Stromal cell of bone marrow (primary cell): ENCODE results near the gene RANBP9.

ENCODE experiments used
- DNase-seq: peaks from one replicate; pipeline ENCODE4 v3.0.0-alpha.2; 2012; ENCODE audit warnings: low read depth

The RANBP9 gene

DNA sequence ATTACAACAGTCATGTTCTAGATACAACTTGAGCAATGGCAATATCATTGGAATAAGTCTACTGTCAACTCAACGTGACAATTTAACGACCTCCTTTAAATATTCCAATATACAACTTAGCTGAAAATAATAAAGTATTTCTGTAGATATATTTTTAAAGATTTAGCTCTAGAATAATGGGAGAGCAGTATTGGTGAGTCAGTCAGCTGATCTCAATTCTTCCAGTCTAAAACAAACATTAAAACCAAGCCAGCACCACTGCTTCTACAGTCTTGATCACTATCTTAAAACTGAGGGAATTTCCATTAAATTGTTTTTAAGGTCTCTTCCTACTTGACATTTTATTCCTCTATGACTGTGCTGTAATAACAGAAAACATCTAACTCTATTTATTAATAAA, 58.3 kb downstream of the RANBP9 start:
- peak; percentile 40 for DNase-seq

GRCh38 chr6:13649393-13649792, 62.2 kb downstream of the RANBP9 start:
- no peak for DNase-seq

DNA sequence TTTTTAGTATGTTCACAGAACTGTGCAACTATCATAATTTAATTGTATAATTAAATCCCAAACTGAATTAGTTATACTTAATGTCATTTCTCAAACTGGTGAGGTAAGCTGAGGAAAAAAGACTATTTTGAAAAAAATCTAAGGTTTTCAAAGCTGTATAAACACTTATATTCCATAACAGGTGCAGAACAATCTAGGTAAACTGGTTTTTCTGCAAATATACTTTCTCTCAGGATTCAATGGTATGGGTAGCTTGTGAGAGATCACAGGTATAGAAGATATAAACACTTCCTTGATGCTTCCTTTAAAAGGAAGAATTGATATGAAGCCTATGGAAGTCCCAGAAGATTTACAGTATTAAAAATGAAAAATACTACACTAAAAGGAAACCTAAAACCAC, 62.8 kb downstream of the RANBP9 start:
- no peak for DNase-seq

DNA sequence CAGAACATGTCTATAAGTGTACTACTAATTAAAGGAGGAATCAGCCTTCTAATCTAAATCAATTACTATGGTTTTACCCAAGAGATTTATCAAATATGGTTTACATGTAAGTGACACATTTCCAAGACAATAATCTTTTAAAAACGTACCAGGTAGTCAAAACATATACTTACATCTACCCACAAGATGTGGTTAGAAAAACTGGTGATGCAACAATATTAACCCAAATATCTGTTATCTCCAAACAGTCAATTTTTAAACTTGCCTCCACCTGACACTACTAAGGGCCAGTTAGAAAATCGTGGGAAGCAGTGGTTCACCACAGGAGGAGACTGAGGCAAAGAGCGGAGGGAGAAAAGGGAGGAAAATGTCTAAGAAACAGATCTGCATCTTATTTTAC, 68.5 kb downstream of the RANBP9 start:
- no peak for DNase-seq

DNA sequence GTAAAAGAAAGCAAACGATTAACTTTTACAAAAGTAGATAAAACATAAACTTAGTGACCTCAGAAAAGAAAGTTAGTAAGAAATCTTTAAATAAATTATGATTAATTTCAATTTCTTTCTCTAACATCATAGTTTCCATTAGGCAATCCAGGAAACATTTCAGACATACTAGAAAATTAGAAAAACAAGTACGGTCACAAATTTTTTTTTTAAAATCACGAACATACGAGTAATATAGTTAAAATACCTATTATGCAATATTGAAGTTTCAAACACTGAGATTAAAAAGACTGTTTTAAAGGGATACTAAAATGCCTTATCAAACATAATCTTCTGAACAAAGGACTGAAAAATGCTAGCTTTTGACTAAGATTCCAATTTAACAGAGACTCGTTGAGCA, 70.3 kb downstream of the RANBP9 start:
- peak; percentile 28 for DNase-seq

GRCh38 chr6:13638626-13639025, 73.0 kb downstream of the RANBP9 start:
- DNase-seq = no peak

DNA sequence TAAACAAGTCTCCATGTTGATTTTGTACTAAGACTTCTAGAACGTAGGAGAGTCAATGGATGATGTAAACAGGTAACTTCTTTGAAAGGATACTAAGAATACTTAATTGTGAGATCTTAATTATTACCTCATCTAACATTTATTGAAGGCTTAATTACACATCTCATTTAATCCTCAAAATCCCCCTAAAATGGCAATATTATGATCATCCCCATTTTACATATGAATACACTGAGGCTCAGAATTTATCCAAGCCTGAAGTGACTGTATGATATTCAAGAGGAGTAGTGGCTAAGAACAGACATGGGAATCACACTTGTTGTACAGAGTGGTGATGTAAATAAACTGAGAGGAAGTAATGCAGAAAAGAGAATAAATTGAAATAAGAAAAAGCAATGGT, 73.6 kb downstream of the RANBP9 start:
- no peak for DNase-seq

GRCh38 chr6:13635948-13636658, 75.5 kb downstream of the RANBP9 start:
- no peak for DNase-seq

- DNase-seq = no peak
Measured at GRCh38 chr6:13633343-13633742, 78.3 kb downstream of the RANBP9 start.

- no peak for DNase-seq
Measured at GRCh38 chr6:13630499-13630898, 81.1 kb downstream of the RANBP9 start.

DNA sequence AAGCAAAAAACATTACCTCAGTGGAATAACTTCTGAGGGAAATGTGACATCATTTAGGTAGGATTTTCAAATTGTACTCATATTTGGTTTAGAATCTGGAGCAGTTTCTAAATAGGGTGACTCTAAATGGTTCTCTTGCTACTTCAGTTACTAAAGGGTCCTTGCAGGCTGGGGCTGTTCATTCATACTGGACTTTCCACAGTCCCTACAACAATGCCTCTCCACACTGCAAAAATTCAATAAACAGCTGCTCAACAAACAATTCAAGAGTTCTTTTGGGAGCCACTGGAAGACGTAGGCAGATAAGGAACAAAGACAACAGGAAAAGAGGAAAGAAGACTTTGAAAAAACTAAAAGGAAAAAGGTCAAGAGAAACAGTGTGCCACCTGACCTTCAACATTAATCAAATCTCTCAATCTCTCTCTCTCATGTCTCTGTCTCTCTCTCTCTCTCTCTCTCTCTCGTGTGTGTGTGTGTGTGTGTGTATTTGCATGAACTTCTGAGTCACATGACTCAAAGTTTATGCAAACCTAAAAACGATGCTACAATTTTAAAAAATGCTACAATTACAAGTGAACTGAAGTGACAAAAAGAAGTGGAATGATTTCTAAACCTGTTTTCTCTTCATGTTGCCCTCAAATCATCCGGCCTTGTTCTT, 82.0 kb downstream of the RANBP9 start:
- no peak for DNase-seq

DNA sequence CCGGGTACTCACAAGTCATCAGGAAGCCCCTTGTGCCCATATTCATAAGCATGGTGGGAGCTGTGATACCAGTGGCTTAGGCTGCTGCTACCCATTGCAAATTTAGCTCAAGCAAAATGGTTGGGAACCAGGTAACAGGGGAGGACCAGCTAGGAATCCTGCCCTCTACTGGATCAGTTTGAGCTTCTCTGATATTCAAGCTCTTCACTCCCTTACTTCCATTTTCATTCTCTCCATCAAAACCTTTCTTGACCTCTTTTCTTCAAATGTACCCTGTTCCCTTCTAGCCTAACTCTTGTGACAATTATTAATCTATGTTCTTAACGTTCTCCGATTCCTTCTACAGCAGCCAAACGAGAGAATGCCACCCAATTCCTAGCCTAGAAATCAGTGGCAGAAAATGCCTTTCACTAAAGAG, 86.8 kb downstream of the RANBP9 start:
- DNase-seq = peak; percentile 11

GRCh38 chr6:13617066-13617465, 94.6 kb downstream of the RANBP9 start:
- DNase-seq = no peak

GRCh38 chr6:13615792-13616120, 95.9 kb downstream of the RANBP9 start:
- peak; percentile 26 for DNase-seq

GRCh38 chr6:13614926-13615791, 96.5 kb downstream of the RANBP9 start, which contains the start of gene NOL7:
NOL7 (plus strand) TSS chr6:13615335; CDS start chr6:13615359, 24 bp downstream.
- DNase-seq = peak; percentile 95

DNA sequence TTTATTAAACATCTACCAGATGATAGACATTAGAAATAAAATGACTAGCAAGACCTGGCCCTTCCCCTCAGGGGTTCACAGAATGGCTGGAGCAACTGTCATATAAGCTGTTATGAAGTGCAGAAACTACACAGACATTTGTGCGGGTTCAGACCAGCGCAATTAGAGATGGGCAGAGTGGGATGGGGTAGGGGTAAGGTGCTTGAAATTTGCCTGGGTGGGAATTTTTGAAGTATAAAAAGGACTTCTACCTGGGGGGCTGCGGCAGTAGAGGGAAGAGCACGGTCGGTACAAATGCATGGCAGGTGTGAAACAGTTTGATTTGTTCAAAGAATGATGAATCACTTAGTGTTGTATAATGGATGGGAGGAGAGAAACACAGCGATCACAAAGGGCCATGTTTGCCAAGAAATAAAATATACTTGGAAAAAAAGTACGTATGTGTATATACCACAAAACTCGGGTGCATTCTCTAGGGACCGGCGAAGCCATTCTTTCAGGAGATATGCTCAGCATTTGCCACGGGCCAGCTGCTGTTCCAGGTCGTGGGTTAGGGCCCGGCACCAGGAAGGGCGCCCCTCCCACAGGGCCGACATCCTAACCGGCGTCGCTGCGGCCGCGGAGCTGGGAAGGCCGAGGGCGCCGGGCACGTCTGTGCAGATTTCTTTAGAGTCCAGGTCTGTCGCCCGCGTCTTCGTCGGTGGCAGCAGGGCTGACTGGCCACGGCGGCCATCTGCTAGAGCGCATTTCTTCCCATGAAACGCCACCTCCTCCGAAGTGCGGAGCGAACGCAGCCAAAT, 97.3 kb downstream of the RANBP9 start:
- peak; percentile 9 for DNase-seq

DNA sequence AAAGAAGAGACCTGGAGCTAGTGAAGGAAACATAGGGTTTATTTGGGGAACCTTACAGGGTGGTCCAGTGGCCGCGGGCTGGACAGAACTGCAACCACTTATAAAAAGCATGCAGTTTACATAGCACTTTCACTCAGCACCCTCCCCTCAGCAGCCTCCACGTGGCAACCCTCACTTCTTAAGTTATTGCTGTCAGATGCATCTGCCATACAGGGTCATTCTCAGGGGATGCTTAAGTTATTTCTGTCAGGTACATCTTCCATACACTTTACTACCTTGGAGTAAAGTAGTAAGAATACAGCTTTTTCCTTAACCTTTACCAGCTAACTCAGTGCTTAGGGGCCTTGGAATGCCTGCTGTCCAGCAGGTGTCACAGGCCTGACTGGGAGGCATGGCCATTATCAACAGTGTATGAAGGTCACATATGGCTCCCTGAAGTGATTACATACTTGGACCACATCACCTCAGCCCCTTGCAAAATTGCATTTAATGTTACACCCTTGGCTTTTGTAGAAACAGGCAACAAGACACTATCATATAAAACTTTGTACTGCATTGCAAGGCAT, 98.5 kb downstream of the RANBP9 start:
- no peak for DNase-seq

- DNase-seq = no peak
Measured at GRCh38 chr6:13611715-13612114, 99.9 kb downstream of the RANBP9 start.

- DNase-seq = no peak
Measured at GRCh38 chr6:13605634-13606033, 106.0 kb downstream of the RANBP9 start.

GRCh38 chr6:13604546-13605416, 106.9 kb downstream of the RANBP9 start:
- no peak for DNase-seq

DNA sequence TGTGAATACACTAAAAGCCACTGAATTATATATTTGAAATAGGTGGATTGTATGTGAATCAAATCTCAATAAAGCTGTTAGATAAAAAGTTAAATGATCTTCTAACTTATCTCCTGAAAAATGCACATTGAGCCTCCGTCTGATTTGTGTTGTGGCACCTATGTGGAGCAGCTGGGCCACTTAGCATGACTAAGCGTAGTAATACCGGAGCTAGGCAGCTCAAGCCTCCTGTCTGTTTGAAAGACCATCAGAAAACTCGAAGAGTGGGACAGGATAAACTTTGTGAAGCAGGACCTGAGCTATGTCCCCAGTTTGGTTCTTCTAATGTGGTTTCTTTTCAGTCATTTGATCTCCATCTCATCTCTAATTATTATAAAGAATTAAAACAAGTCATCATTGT, 107.5 kb downstream of the RANBP9 start:
- DNase-seq = no peak
